ENCODE results near the gene PIP5K1B. TPM values are rescaled to one million over a fixed set of nuclear protein-coding genes. Genes with fewer than 3 reads are reported as not detected.
A peak's percentile ranks its signal among the peaks of the same experiment; 100 is the strongest.

Gene PIP5K1B
- total and polyA plus RNA-seq, 2 of the 13 experiments (the other 11 are each of a cell fraction or from before 2014, with no cell fraction given), result 15.8 to 17.5 TPM

GRCh38 chr9:68969538-68969937 lies 264.5 kb downstream of the PIP5K1B start (continued):
- TF ChIP-seq ATM (IDR thresholded peaks at IDR 0.05; ENCODE audit: borderline replicate concordance) (no peak), ARID2 (CRISPR knock-in tag; IDR thresholded peaks at IDR 0.05; ENCODE audit: borderline replicate concordance) (no peak), ZNF720 (CRISPR knock-in tag; IDR thresholded peaks at IDR 0.05) (no peak), NPAS2 (CRISPR knock-in tag; IDR thresholded peaks at IDR 0.05; ENCODE audit: borderline replicate concordance) (no peak), RFX3 (CRISPR knock-in tag; IDR thresholded peaks at IDR 0.05) (no peak), ZNF224 (CRISPR knock-in tag; IDR thresholded peaks at IDR 0.05) (no peak), ZNF343 (CRISPR knock-in tag; IDR thresholded peaks at IDR 0.05) (no peak), HMG20A (CRISPR knock-in tag; IDR thresholded peaks at IDR 0.05; ENCODE audit: borderline replicate concordance) (peak; percentile 96), MTF1 (CRISPR knock-in tag; IDR thresholded peaks at IDR 0.05) (no peak), CSRNP1 (CRISPR knock-in tag; IDR thresholded peaks at IDR 0.05) (no peak), TFDP2 (CRISPR knock-in tag; IDR thresholded peaks at IDR 0.05) (no peak), ZNF326 (CRISPR knock-in tag; IDR thresholded peaks at IDR 0.05; ENCODE audit: borderline replicate concordance) (no peak), FOXO1 (CRISPR knock-in tag; IDR thresholded peaks at IDR 0.05) (peak; percentile 92), ZNF879 (CRISPR knock-in tag; IDR thresholded peaks at IDR 0.05) (no peak), KDM5B (CRISPR knock-in tag; IDR thresholded peaks at IDR 0.05; ENCODE audit: borderline replicate concordance) (no peak), ZNF18 (CRISPR knock-in tag; IDR thresholded peaks at IDR 0.05; ENCODE audit: insufficient replicate concordance) (no peak), PAXIP1 (CRISPR knock-in tag; conservative IDR thresholded peaks at IDR 0.05) (peak; percentile 87), PITX1 (CRISPR knock-in tag; IDR thresholded peaks at IDR 0.05) (no peak), SYNCRIP (IDR thresholded peaks at IDR 0.05; ENCODE audit: insufficient read depth, low read depth, low read length) (no peak), DMAP1 (CRISPR knock-in tag; IDR thresholded peaks at IDR 0.05) (no peak), ZNF44 (CRISPR knock-in tag; IDR thresholded peaks at IDR 0.05) (no peak), ZNF589 (CRISPR knock-in tag; conservative IDR thresholded peaks at IDR 0.05) (no peak), ZBTB25 (CRISPR knock-in tag; IDR thresholded peaks at IDR 0.05) (peak; percentile 78; the same call in 1 of the 2 replicates), RBM22 (optimal IDR thresholded peaks at IDR 0.05; ENCODE audit: low read length) (no peak)
